AG04450 (cell line): ENCODE measurements around the gene GTF3C2. TPM values are rescaled to one million over a fixed set of nuclear protein-coding genes. Genes with fewer than 3 reads are reported as not detected.
A peak's percentile ranks its signal among the peaks of the same experiment; 100 is the strongest.

Experiments
- CTCF ChIA-PET: fragments of 300-600, 350-600 bp; formaldehyde crosslinking; extraction: SDS; loops from one replicate; lab custom pipeline; 2022; ENCODE audit warnings: antibody characterized with exemption, inconsistent platforms; lab: Charles Lee
- POLR2A ChIA-PET: fragments of 350-600 bp; formaldehyde crosslinking; extraction: SDS; loops from one replicate; lab custom pipeline; 2021; ENCODE audit warnings: antibody characterized with exemption, inconsistent platforms; lab: Yijun Ruan, JAX
- DNase-seq: peaks from one replicate; pipeline ENCODE4 v3.0.0-alpha.2; 2011; ENCODE audit warnings: low read depth, low spot score
- H3K27ac ChIP-seq: one replicate; pipeline ENCODE4 v1.5.1; 2012; ENCODE audit warnings: low read depth, low read length, control low read depth
- H3K27me3 ChIP-seq: one replicate; pipeline ENCODE4 v1.6.0; 2012; ENCODE audit warnings: low read length; ENCODE audit not compliant: control insufficient read depth, insufficient read depth
- H3K4me3 ChIP-seq: 2 replicates; pipeline ENCODE4 v1.5.1; 2011; ENCODE audit warnings: mild to moderate bottlenecking, low read depth, low read length, control low read depth
- H3K9me3 ChIP-seq: 2 replicates; pipeline ENCODE4 v1.5.1; 2012; ENCODE audit warnings: low read length; ENCODE audit not compliant: control insufficient read depth, insufficient read depth
- polyA plus RNA-seq: library from polyadenylated mRNA; depleted of rRNA; stranded (reverse); fragments of >200 nt; gene quantifications from 2 replicates; pipeline ENCODE4 v1.2.3, GENCODE V29; 2011; rRNA removed
- TF ChIP-seq, protein P1 (sequence below): IDR thresholded peaks from 2 replicates; pipeline ENCODE4 v1.5.1; 2011; ENCODE audit warnings: low read depth, low read length, control low read depth, inconsistent platforms

GTF3C2 gene
- polyA plus RNA-seq, 1 experiment = 39.0 TPM

DNA sequence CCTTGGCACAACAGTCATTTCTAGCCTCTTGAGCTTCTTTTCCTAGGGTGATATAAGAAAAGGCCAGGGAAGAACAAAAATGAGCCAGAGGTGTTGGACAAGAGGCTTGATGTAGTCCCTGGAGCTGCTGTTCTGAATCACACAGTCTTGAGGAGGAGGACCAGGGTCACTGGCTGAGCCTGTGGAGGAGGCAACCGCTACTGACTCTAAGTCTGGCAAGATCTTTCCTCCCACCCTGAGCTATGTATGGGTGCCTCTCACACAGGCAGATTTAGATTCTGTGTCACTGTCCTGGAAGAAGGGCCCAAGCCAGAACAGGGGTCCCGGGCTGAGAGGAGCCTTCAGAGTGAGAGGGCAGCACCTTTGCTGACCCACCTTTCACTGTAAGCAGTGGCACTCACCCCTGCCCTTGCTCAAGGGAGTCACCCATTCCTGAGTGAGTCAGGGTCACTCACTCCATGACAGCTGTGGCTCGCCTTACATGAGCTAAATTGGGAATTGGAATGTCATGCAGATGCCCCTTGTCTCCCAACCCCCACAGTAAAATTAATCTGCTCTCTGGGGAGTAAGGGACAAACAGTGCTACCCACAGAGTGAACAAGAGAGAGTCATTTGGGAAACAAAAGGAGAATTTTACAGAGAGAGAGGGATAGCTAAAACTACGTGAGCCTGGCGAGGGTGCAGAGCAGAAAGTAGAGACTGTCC lies 74.6 kb downstream of the GTF3C2 start, which contains the start of gene TRIM54:
TRIM54 (plus strand) TSS at position 575 of the 705 bp plus-strand sequence. CDS start 303 bp downstream, outside the sequence.
- H3K4me3 ChIP-seq = no peak within 1 kb of the TSS
- CTCF ChIA-PET = interaction anchor here (1.0 to 6.5 kb wide), 7 partner anchors 11 to 99 kb away, joined by 3 to 87 read pairs (median 41); no protein-coding TSS in a partner anchor
- TF ChIP-seq, protein P1, sequence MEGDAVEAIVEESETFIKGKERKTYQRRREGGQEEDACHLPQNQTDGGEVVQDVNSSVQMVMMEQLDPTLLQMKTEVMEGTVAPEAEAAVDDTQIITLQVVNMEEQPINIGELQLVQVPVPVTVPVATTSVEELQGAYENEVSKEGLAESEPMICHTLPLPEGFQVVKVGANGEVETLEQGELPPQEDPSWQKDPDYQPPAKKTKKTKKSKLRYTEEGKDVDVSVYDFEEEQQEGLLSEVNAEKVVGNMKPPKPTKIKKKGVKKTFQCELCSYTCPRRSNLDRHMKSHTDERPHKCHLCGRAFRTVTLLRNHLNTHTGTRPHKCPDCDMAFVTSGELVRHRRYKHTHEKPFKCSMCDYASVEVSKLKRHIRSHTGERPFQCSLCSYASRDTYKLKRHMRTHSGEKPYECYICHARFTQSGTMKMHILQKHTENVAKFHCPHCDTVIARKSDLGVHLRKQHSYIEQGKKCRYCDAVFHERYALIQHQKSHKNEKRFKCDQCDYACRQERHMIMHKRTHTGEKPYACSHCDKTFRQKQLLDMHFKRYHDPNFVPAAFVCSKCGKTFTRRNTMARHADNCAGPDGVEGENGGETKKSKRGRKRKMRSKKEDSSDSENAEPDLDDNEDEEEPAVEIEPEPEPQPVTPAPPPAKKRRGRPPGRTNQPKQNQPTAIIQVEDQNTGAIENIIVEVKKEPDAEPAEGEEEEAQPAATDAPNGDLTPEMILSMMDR = no peak
- H3K9me3 ChIP-seq = no peaks in the 10 kb centered on the region
- POLR2A ChIA-PET = interaction anchor here (0.7 kb wide), 1 partner anchor 102 kb away, joined by 3 read pairs; no protein-coding TSS in a partner anchor
- no peak for DNase-seq
- peaks cover 4% of the 10 kb centered on the region for H3K27me3 ChIP-seq
- H3K27ac ChIP-seq = no peak within 1 kb of the TSS

DNA sequence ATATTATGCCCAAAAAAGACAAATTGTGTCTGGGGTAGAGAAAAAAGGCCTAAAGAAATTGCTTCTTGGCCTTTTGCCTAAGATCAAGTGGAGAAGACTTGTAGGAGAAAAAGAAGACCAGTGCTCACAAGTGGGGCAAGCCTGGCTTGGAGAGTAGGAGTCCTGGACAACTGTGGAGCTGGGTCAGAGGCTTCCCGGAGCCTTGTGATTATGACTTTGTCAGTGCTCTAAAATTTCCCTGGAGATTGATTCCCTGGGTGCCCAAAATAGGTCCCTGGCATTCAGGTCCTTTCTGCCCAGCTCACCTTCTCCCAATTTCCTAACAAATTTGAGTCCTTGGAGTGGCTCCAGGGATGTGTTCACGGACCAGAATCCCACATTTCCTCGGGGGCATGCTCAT lies 75.1 kb downstream of the GTF3C2 start:
- CTCF ChIA-PET = interaction anchor here (1.0 to 6.5 kb wide), 8 partner anchors 11 to 183 kb away, joined by 3 to 87 read pairs (median 43); no protein-coding TSS in a partner anchor

DNA sequence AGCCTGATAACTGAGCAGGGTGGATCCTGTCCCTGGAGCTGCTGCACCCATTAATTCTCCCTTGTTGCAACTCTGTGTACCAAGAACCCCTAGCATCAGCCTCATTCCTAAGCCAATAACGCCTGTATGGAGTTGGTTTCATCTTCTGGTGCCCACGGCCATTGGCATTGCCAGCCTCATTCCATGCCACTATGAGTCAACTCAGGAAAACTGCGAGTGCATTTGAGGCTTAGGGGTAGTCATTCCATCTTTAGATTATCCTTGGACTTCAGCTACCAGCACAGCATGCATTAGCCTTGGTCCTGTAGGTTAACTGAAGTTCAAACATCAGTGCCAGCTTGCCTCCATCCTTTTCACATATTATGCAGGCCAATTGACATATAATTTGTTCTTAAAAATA lies 75.7 kb downstream of the GTF3C2 start:
- no peak for DNase-seq
- TF ChIP-seq, protein P1 = no peak
- Histone ChIP-seq H3K9me3 (no peaks in the 10 kb centered on the region), H3K27me3 (peaks cover 12% of the 10 kb centered on the region), H3K4me3 (no peak overlapping the region), H3K27ac (peak overlapping the region; percentile 31)
- ChIA-PET POLR2A (no interaction called here), CTCF (interaction anchor here (0.8 to 6.5 kb wide), 10 partner anchors 10 to 182 kb away, joined by 3 to 87 read pairs (median 42); no protein-coding TSS in a partner anchor)

More for the DNA sequence above, 75.1 kb downstream of the GTF3C2 start:
- H3K27ac ChIP-seq = no peak overlapping the region
- H3K4me3 ChIP-seq = no peak overlapping the region
- peaks cover 7% of the 10 kb centered on the region for H3K27me3 ChIP-seq
- no peaks in the 10 kb centered on the region for H3K9me3 ChIP-seq
- TF ChIP-seq, protein P1 = no peak
- POLR2A ChIA-PET = interaction anchor here (0.7 kb wide), 1 partner anchor 101 kb away, joined by 3 read pairs; no protein-coding TSS in a partner anchor
- no peak for DNase-seq

DNA sequence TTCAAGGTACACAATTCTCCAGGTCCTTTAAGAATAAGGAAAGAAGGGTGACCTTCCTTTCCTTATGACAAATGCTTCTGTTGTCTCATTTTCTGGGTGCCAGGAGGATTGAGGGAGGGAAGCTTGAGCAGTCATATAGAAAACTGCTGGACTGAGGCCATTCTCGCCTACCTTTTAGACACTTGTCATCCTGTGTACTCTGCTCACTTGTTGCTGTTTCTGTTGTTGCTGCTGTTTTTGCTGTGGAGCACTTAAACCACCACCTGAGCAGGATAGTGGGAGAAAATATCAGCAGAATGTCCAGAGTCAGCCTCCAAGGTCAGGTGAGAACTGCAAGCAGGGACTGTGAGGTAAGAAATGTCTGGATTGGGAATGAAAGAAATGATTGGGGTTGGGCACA lies 78.6 kb downstream of the GTF3C2 start:
- ChIA-PET POLR2A (no interaction called here), CTCF (interaction anchor here (2.4 to 6.5 kb wide), 5 partner anchors 10 to 180 kb away, joined by 11 to 64 read pairs (median 43); no protein-coding TSS in a partner anchor)
- TF ChIP-seq, protein P1 = no peak
- no peaks in the 10 kb centered on the region for H3K9me3 ChIP-seq
- peaks cover 15% of the 10 kb centered on the region for H3K27me3 ChIP-seq
- H3K27ac ChIP-seq = no peak overlapping the region
- no peak overlapping the region for H3K4me3 ChIP-seq
- no peak for DNase-seq

Other genes with a start within 250 kb of the GTF3C2 start
- gene CGREF1, start 237.6 kb downstream of the GTF3C2 start, polyA plus RNA-seq = 0.71 and 0.74 TPM in 2 replicates
- 0.10 TPM in 1 of 2 replicates, not detected in the other for gene ABHD1, start 232.9 kb downstream of the GTF3C2 start, polyA plus RNA-seq
- gene PREB, start 222.1 kb downstream of the GTF3C2 start, polyA plus RNA-seq = 44.9 and 57.3 TPM in 2 replicates
- not detected in 2 replicates for gene PRR30, start 217.4 kb downstream of the GTF3C2 start, polyA plus RNA-seq
- not detected in 2 replicates for gene TCF23, start 207.8 kb downstream of the GTF3C2 start, polyA plus RNA-seq
- 219 and 233 TPM in 2 replicates for gene ATRAID, start 144.7 kb downstream of the GTF3C2 start, polyA plus RNA-seq
- 22.0 and 23.2 TPM in 2 replicates for gene SLC5A6, start 144.5 kb downstream of the GTF3C2 start, polyA plus RNA-seq
- gene CAD, start 139.4 kb downstream of the GTF3C2 start, polyA plus RNA-seq = 17.8 and 23.4 TPM in 2 replicates
- 0.04 and 0.07 TPM in 2 replicates for gene SLC30A3, start 93.7 kb downstream of the GTF3C2 start, polyA plus RNA-seq
- gene DNAJC5G, start 81.3 kb downstream of the GTF3C2 start, polyA plus RNA-seq = not detected in 2 replicates
- gene TRIM54, start 74.3 kb downstream of the GTF3C2 start, polyA plus RNA-seq = 0.05 TPM in 1 of 2 replicates, not detected in the other
- 0.40 TPM in 1 of 2 replicates, not detected in the other for gene UCN, start 48.3 kb downstream of the GTF3C2 start, polyA plus RNA-seq
- 183 and 191 TPM in 2 replicates for gene MPV17, start 33.7 kb downstream of the GTF3C2 start, polyA plus RNA-seq
- 43.0 and 52.2 TPM in 2 replicates for gene EIF2B4, start 13.6 kb upstream of the GTF3C2 start, polyA plus RNA-seq
- 123 and 137 TPM in 2 replicates for gene SNX17, start 13.9 kb upstream of the GTF3C2 start, polyA plus RNA-seq
- gene ZNF513, start 24.0 kb upstream of the GTF3C2 start, polyA plus RNA-seq = 7.4 and 11.1 TPM in 2 replicates
- gene PPM1G, start 52.8 kb upstream of the GTF3C2 start, polyA plus RNA-seq = 48.6 and 49.5 TPM in 2 replicates
- gene NRBP1, start 71.9 kb upstream of the GTF3C2 start, polyA plus RNA-seq = 181 and 182 TPM in 2 replicates
- 0.32 and 0.60 TPM in 2 replicates for gene KRTCAP3, start 85.6 kb upstream of the GTF3C2 start, polyA plus RNA-seq
- gene IFT172, start 133.0 kb upstream of the GTF3C2 start, polyA plus RNA-seq = 20.4 and 24.8 TPM in 2 replicates
- 12.3 and 12.4 TPM in 2 replicates for gene FNDC4, start 138.4 kb upstream of the GTF3C2 start, polyA plus RNA-seq
- gene GCKR, start 140.1 kb upstream of the GTF3C2 start, polyA plus RNA-seq = 0.14 and 0.36 TPM in 2 replicates
- 51.4 and 63.7 TPM in 2 replicates for gene ZNF512, start 226.3 kb upstream of the GTF3C2 start, polyA plus RNA-seq